OCI-M1 (cell line): Measurements from ENCODE around the gene SPATA2L.

Experiments used
- DNase-seq: peaks from one replicate; lab custom pipeline; 2025; lab: John Stamatoyannopoulos, UW

Gene SPATA2L, protein sequence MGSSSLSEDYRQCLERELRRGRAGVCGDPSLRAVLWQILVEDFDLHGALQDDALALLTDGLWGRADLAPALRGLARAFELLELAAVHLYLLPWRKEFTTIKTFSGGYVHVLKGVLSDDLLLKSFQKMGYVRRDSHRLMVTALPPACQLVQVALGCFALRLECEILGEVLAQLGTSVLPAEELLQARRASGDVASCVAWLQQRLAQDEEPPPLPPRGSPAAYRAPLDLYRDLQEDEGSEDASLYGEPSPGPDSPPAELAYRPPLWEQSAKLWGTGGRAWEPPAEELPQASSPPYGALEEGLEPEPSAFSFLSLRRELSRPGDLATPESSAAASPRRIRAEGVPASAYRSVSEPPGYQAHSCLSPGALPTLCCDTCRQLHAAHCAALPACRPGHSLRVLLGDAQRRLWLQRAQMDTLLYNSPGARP

DNA sequence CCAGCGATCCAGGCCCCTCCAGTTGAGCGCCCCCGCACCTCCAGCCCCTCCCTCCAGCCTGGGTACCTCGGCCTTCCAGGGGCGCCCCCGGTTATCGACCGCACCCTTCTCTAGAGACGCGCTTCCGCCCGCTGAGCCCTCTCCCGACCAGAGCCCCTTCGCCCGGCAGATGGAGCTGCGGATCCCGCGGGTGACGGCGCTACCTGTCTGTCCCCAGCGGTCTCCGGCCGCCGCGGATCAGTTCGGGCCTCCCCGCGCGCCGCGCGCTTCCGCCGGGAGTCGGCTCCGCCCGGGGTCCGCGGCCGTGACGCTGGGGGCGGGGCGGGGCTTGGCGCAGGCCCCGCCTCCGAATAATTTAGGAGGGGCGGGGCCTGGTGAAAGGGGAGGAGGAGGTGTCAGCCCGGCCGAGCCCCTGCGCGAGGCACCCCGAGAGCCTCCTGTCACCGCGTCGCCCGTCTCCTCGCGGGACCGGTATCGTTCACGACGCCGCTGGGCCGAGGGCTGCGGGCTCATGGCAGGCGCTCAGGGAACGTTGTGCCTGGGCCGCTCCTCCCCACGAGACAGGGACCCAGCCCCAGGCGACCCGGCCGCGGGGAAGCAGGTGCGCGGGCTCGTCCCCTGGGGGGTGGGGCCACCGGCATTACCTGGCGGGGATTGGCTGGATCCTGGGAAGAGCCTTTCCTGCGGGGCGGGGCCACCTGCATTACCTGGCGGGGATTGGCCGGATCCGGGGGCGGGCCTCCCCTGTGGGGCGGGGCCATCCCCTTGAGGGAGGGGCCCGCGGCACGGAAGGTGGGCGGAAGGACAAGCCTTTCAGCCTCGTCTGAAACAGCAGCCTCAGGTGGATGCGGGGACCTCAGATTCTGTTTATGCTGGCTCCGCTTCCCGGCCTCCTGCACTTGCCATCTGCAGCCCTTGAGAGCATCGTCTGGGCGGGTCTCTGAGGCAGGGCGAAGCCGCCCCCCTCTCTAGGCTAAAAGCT lies at the start of gene SPATA2L:
Gene SPATA2L, minus strand, starts transcription at position 281 of the 982 bp plus-strand sequence. CDS start 473 bp downstream, outside the sequence.
- DNase-seq: peak; percentile 97

DNA sequence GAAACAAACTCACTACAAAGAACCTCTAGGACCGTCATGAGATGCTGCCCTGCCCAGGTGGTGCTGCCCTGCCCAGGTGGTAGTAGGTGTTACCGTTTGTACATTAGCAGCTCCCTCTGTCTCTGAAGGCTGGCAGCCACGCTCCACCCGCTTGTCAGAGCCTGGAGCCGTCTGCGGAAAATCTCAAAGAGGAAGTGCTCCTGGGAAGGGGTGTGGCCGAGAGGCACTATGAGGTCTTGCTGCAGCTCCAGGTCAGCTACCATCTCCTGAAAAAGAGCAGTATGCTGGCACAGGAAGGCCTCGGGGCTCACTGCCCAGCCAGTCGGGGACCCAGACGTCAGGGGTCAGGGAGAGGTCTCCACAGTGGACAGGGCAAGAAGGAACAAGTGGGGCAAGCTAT lies 48.1 kb upstream of the SPATA2L start:
- DNase-seq: no peak

DNA sequence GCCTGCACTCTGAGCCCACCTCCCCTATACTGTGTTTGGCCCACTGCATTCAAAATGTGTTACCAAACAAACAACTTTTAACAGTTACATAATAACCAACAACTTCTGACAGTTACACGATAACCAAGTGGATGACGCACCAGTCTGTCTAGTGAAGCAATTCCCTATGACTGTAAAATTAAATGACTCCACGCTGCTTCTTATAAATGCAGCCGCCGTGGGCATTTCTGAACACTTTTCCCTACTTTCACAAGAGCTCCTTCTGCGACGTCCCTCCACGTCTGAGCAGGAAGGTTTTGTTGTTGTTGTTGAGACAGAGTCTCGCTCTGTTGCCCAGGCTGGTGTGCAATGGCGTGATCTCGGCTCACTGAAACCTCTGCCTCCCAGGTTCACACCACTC lies 47.4 kb upstream of the SPATA2L start:
- DNase-seq: no peak

DNA sequence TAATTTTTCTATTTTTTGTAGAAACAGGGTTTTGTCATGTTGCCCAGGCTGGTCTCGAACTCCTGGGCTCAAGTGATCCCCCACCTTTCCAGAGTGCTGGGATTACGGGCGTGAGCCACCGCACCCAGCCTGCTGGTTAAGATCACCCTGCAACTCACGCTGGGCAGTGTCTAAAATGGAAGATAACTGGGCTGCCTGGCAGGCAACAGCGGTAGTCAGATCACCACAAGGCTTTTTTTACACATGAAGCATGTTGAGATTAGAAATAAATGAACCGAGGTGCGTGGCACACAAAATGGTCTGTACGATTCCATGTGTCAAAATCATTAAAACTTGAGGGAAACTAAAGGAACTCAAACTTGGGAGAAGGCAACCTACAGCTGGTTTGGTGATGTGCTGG lies 46.6 kb upstream of the SPATA2L start:
- DNase-seq: no peak

DNA sequence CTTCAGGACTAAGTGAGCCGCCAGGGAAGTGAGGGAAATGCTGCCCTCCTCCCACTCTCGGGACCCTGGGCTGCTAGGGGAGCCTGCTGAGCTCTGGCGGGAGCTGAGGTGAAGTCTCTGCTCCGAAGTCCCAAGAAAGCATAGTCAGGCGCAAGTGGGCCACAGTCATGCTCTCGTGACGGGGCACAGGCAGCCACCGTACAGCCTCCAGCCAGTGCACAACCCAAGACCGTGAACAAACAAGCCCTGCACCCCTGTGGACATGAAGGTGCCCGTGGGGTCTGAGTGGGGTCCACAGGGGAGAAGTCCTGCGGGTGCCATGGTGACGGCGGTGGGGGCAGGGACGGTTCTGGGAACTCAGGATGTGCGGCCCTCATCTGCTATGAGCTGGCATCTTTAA lies 44.5 kb upstream of the SPATA2L start:
- DNase-seq: no peak

DNA sequence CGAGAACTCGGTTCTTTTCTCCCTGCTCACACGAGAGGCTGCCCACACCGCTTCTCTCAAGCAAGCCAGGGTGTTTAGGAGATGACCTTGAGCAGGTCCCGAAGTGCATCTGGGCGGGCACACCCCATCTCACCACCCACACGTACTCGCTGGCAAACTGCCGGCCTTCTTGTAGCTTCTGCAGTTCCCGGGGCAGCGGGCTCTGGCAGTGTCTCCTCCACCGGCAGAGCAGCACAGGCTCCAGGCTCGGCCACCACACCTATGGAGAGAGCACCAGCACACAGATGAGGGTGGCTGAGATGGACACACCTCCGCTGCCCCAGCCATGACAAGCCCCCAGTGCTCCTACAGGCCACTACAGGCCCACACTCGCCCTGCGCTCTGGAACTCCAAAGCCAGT lies 43.3 kb upstream of the SPATA2L start:
- DNase-seq: no peak

DNA sequence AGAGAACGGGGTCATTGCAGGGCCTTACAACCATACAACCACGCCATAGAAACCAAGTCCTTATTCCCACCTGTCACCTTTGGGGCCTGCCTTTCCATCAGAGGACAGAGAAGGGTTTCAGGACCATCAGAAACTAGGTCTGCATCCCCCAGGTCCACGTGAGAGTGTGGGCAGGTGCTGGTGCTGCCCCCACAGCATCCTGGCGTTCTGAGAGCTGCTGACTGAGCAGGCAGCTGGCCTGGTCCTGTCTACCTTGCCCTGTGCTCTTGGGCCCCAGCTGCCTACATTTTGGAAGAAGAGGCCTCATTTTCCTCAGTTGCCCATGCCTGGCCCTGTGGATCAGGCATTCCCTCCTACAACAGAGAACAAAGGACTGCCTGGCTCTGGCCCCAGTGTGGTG lies 41.4 kb upstream of the SPATA2L start:
- no peak for DNase-seq

DNA sequence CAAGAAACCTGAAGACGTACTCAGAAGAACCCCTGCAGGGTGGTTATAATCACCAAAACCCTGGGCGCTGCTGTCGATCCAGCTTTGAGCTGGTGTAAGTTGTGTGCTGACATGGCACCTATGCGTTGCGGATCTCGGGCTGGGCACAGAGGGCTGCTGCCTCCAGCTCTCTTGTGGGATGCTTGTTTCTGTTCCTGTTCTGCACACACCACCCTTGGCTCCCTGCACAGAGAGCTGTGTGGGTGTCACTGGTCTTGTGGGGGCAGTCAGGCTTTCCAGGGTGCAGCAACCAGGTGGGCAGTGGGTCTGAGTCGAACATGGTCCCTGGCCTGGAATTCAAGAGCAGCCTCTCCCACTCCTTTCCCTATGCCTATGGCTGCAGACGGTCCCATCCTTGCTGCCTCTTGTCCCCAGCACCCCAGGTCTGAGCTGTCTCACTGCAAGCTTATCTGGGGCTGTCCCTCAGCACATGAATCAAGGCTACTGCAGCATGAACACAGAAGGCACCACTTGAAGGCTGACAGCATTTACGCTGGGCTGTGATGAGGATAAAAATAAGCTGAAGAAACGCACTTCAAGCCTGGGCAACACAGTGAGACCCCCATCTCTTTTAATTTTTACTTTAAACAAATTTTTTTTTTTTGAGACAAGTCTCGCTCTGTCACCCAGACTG lies 40.0 kb upstream of the SPATA2L start:
- DNase-seq: no peak

DNA sequence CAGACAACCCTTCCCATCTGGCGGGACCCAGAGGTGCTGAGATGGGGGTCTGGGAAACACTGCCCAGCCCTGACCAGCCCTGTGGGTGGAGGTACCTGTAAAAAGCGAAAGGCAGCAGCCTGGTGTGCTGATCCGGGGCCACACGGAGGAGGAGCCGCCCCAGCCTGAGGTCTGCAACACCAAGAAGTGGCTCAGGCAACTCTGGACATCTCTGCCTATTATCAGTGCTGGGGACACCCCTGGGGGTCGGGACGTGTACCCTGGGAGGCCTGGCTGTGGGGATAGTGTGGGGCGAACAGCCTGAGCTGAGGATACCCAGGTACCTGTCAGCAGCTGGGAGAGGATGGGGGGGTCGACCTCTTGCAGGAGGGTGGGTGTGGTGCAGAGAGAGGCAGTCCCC lies 37.9 kb upstream of the SPATA2L start:
- no peak for DNase-seq

DNA sequence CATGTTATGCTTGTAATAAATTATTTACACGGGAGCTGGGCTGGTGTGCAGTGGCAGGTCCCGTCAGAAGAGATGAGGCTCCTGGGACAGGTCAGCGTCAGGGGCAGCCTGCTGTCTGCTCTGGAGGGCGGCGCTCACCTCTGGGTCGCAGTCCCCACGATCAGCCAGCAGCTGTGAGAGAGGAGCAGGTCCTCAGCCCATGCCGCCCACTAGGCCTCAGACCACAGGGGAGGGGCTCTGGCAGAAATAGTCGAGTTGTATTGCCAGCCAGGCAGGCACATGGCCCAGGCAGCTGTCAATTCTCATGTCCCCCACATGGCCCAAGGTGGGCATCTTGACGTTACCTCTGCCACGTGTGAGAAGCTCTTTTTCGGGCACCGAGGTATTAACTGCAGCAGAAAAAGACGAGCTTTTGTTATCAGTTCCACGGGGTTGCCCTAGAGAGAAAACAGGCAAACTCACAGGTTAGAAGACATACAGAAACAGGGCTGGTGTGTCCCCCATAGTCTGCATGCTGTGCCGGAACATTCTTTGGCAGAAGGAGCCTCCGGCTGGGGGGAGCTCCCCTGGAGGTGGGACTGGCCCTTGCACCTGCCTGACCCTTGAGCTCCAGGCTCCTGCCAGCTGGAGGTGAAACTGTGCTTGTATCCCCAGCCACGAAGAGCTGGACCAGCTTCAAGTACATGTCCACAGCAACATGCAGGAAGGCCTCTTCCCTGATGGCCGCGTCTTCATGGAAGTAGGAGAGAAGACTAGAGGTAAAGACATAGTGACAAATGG lies 37.2 kb upstream of the SPATA2L start:
- DNase-seq: no peak

DNA sequence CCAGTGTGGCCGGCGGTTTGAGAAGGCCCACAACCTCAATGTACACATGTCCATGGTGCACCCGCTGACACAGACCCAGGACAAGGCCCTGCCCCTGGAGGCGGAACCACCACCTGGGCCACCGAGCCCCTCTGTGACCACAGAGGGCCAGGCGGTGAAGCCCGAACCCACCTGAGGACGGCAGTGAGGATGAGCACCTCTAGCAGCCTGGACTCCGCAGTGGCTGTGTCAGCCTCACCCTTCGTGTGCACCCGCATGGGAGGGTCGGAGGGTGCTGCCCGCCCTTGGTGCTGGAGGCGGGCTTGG lies 36.5 kb upstream of the SPATA2L start:
- no peak for DNase-seq

DNA sequence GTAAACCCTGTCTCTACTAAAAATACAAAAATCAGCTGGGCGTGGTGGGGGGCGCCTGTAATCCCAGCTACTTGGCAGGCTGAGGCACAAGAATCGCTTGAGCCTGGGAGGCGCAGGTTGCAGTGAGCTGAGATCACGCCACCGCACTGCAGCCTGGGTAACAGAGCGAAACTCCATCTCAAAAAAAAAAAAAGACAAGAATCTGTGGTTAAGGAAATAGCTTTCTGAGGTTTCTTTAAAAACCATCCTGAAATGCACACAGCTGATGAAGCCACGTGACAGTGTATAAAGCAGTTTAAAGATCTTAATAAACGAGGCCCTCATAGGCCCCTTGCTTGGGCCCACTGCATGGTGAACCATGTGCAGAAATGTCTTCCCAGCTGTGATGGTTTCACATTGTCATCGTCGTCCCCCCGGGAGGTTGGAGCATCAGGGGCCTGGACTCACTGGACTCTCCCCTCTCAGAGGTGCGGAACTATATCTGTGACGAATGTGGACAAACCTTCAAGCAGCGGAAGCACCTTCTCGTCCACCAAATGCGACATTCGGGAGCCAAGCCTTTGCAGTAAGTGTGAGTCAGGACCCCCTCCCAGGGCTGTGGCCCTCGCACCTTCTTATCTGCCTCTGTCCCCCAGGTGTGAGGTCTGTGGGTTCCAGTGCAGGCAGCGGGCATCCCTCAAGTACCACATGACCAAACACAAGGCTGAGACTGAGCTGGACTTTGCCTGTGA lies 36.0 kb upstream of the SPATA2L start:
- DNase-seq: no peak

DNA sequence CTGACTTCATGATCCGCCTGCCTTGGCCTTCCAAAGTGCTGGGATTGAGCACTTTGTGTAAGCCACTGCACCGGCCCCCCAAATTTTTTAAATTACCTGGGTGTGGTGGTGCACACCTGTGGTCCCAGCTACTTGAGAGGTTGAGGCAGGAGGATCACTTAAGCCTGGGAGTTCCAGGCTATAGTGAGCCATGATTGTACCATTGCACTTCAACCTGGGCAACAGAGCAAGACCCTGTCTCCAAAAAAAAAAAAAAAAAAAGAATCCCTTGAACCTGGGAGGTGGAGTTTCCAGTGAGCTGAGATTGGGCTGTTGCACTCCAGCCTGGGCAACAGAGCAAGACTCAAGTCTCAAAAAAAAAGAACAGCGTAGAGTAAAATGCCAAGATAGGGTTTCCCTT lies 35.0 kb upstream of the SPATA2L start:
- DNase-seq: no peak

DNA sequence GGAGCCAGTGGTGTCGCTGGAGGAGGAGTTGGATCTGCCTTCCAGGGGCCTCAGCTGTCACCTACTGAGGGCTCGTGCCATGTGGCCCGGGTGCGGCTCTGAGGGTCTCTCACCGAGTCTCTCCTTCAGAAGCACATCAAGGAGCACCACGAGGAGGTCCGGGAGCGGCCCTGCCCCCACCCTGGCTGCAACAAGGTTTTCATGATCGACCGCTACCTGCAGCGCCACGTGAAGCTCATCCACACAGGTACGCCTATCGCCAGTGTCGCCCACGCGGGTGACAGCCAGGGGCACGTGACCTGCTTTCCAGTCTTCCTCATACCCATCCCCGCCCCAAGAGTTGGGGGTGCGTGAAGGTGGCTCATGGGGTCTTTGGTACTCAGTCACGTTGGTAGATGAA lies 32.3 kb upstream of the SPATA2L start:
- no peak for DNase-seq

DNA sequence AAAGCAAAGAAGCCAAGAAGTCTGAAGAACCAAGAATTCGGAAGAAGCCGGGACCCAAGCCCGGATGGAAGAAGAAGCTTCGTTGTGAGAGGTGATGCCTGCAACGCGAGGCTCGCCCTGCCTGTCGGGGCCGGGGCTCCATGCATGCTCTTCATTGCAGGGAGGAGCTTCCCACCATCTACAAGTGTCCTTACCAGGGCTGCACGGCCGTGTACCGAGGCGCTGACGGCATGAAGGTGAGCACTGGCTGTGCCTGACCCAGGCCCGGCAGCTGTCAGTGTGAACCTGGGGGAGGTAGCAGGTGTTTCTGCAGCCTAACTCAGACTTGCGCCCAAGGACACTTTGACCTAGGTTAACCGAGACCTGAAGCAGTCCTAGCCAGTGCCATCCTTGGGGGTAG lies 31.8 kb upstream of the SPATA2L start:
- no peak for DNase-seq

DNA sequence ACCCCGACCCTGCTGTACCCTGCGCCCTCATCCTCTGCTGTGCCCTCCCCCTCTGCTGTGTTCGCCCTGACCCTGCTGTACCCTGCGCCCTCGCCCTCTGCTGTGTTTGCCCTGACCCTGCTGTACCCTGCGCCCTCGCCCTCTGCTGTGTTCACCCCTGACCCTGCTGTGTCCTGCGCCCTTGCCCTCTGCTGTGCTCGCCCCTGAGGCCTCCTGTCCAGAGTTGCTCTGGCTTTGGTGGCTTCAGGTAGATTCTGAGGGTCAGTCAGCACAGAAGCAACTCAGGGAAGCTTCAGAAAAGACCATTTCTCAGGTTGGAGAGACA lies 31.4 kb upstream of the SPATA2L start:
- no peak for DNase-seq

DNA sequence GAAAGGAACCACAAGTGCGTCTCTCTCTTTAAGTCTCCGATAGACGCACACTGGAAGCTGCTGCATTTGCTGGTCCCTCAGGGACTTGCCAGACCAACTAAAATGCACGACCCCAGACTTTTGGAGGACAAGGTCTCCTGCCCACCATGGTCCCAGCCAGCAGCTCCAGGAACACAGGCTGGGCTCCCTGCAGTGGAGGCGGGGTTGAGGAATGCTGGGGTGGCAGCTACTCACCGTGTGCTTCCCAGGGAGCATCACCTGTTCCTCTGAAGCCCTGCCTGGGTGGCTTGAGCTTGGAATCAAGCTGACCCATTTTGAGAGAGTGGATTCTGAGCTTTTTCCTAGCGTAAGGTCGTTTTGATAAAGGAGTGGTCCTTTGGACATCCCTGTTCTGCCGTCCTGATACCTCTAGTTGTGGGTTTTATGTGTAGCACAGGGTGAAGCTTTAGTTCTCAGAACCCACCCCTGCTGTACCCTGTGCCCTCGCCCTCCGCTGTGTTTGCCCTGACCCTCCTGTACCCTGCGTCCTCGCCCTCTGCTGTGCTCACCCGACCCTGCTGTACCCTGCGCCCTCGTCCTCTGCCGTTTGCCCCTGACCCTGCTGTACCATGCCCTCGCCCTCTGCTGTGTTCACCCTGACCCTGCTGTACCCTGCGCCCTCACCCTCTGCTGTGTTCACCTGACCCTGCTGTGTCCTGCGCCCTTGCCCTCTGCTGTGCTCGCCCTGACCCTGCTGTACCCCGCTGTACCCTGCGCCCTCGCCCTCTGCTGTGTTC lies 30.8 kb upstream of the SPATA2L start:
- no peak for DNase-seq

DNA sequence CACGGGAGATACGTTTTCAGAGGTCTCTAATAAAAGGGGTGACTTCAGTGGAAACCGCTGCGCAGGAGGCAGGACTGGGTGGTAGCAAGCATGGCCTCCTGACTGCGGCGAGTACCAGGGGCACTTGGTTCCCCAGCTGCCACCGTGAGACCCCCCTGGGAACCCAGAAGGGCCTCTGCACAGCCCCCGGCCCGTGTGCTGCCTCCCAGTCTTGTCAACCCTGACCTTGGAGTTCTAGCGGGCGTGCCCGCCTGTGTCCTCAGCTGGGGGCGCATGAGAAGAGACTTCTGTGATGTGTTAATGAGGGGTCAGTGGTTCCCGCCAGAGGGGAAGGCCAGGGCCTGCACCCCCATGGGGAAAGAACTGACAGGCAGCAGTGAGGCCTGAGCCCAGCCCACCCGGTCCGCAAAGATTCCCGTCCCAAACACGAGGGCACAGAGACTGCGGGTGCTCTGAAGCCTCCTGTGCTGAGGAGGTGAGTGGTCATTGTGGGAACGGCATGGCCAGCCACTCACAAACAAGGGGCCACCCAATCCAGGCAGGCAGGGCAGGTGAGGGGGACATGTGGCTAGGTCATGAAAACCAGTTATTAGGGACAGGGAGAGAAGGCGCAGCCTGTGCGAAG lies 29.2 kb upstream of the SPATA2L start:
- DNase-seq: no peak

DNA sequence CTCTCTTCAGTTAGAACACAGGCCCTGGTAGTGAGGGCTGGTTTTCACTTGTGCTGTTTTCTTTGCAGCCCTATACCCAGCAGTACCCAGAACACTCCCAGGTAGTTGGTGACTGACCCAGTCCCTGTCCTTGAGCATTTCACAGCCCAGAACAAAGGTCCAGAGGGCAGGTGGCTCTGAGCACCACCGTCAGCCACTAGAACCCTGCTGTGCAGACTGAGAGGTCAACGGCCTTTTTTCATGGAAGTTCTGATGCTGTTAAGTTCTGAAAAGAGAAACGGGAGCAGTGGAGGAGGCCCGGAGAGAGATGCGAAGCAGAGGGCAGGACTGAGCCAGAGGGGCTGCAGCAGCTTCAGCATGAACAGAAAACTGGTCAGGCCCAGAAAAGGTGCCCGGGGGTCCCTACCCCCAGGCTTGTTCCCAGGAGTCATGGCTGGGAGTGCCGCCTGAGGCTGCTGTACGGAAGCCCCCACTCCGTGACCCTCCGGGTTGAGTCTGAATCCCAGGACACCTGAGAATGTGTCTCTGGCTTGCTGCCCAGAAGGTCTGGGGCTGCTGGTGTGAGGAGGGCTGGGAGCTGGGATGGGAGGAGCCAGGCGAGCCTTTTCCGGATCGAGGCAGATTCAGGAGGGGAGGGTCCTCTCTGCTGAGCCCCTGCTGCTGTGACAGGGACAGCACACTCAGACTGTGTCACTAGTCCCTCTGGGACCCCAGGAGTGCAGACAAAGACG lies 28.5 kb upstream of the SPATA2L start:
- DNase-seq: no peak
